Memory B cell (primary cell): ENCODE results near the gene CD160.
"Not testable (repeated sequence)": the region's sequence is repeated elsewhere in the genome, so short reads cannot be mapped to it uniquely, and the experiment has no call there.

ENCODE experiments used
- ATAC-seq: fragments of 150-1000 bp; cut with Tn5 transposase; 2 replicates; pipeline ENCODE4 v1.10.0; 2021; ENCODE audit warnings: low read depth, mild to moderate bottlenecking, moderate library complexity
- DNase-seq, 2 donors: peaks; one replicate each; pipeline ENCODE4 v3.0.0; 2022; ENCODE audit warnings: low spot score in 2 of 2
- H3K27ac Mint-ChIP-seq: one replicate; pipeline ENCODE4 v1.8.0; 2022; ENCODE audit warnings: mild to moderate bottlenecking, moderate library complexity, mixed read lengths
- H3K27me3 Mint-ChIP-seq: one replicate; pipeline ENCODE4 v1.8.0; 2022; ENCODE audit warnings: mixed read lengths
- H3K36me3 Mint-ChIP-seq: one replicate; pipeline ENCODE4 v1.8.0; 2022; ENCODE audit warnings: mild to moderate bottlenecking, mixed read lengths
- H3K4me1 Mint-ChIP-seq: one replicate; pipeline ENCODE4 v1.8.0; 2022; ENCODE audit warnings: mixed read lengths
- H3K4me3 Mint-ChIP-seq: one replicate; pipeline ENCODE4 v1.8.0; 2022; ENCODE audit warnings: mild to moderate bottlenecking, moderate library complexity, mixed read lengths
- H3K9me3 Mint-ChIP-seq: one replicate; pipeline ENCODE4 v1.8.0; 2022; ENCODE audit warnings: mixed read lengths

Gene CD160

DNA sequence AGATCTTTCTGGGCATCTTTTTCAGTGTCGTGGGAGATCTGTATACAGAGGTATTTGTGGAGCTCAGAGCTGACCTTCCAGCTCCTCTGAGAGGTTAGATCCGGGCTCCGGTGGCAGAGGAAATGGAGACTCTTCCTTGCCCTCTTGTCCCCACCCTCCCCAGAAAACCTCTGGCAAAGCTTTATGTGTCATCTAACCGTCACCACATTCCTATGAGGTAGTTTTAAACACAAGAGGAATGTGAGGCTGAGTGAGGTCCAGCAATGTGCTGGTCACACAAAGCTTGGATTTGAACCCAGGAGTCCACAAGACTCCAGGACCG, 1.2 kb downstream of the CD160 start:
- peaks cover 4% of the 10 kb centered on the region for H3K4me1 Mint-ChIP-seq
- no peak for ATAC-seq
- H3K27me3 Mint-ChIP-seq: peaks cover 5% of the 10 kb centered on the region
- H3K4me3 Mint-ChIP-seq: peak overlapping the region; percentile 60
- peak overlapping the region; percentile 8 for H3K27ac Mint-ChIP-seq
- H3K9me3 Mint-ChIP-seq: no peaks in the 10 kb centered on the region
- H3K36me3 Mint-ChIP-seq: no peaks in the 10 kb centered on the region
- no peak for DNase-seq

GRCh38 chr1:145720878-145721671, 1.8 kb downstream of the CD160 start:
- H3K4me1 Mint-ChIP-seq: peaks cover 4% of the 10 kb centered on the region
- no peaks in the 10 kb centered on the region for H3K36me3 Mint-ChIP-seq
- H3K27ac Mint-ChIP-seq: peak overlapping the region; percentile 8
- peak; percentile 76 to 85 for DNase-seq
- peak; percentile 96 for ATAC-seq
- H3K9me3 Mint-ChIP-seq: no peaks in the 10 kb centered on the region
- H3K27me3 Mint-ChIP-seq: peaks cover 5% of the 10 kb centered on the region
- peak overlapping the region; percentile 66 for H3K4me3 Mint-ChIP-seq

DNA sequence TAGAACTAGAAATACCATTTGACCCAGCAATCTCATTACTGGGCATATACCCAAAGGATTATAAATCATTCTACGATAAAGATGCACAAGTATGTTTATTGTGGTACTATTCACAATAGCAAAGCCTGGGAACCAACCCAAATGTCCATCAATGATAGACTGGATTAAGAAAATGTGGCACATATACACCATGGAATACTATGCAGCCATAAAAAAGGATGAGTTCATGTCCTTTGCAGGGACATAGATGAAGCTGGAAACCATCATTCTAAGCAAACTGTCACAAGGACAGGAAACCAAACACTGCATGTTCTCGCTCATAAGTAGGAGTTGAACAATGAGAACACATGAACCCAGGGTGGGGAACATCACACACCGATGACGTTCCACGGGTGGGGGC, 6.9 kb downstream of the CD160 start:
- ATAC-seq, H3K27ac Mint-ChIP-seq, H3K4me1 Mint-ChIP-seq, H3K27me3 Mint-ChIP-seq, H3K4me3 Mint-ChIP-seq, H3K9me3 Mint-ChIP-seq, H3K36me3 Mint-ChIP-seq, DNase-seq: not testable (repeated sequence)

DNA sequence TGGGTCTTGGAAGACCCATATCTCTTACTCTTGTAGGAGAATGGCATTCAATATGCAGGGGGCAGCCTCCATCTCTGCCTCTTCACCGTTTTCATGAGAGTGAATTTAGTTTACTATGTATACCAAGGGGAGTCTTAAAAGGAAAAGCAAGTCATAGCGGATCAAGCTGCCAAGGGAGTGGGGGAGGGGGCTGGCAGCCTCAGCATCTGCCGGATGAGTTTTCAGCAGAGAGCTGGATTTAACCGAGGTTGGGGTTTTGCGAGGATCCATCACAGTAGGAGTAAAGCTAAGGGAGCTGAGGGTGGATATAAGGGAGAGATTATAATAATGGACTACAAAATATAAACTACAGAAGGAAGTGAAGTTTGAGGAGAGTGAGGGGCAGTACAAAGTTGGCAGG, 9.9 kb downstream of the CD160 start:
- H3K36me3 Mint-ChIP-seq: no peaks in the 10 kb centered on the region
- DNase-seq (no peak), ATAC-seq (no peak)
- H3K27ac Mint-ChIP-seq: no peak overlapping the region
- peaks cover 2% of the 10 kb centered on the region for H3K4me1 Mint-ChIP-seq
- no peaks in the 10 kb centered on the region for H3K27me3 Mint-ChIP-seq
- no peaks in the 10 kb centered on the region for H3K9me3 Mint-ChIP-seq
- H3K4me3 Mint-ChIP-seq: no peak overlapping the region

- no peaks in the 10 kb centered on the region for H3K9me3 Mint-ChIP-seq
- H3K27ac Mint-ChIP-seq: no peak overlapping the region
- H3K36me3 Mint-ChIP-seq: no peaks in the 10 kb centered on the region
- H3K4me1 Mint-ChIP-seq: peaks cover 2% of the 10 kb centered on the region
- H3K4me3 Mint-ChIP-seq: no peak overlapping the region
- ATAC-seq (no peak), DNase-seq (no peak)
- H3K27me3 Mint-ChIP-seq: no peaks in the 10 kb centered on the region
Measured at GRCh38 chr1:145729666-145730436, 10.6 kb downstream of the CD160 start.

DNA sequence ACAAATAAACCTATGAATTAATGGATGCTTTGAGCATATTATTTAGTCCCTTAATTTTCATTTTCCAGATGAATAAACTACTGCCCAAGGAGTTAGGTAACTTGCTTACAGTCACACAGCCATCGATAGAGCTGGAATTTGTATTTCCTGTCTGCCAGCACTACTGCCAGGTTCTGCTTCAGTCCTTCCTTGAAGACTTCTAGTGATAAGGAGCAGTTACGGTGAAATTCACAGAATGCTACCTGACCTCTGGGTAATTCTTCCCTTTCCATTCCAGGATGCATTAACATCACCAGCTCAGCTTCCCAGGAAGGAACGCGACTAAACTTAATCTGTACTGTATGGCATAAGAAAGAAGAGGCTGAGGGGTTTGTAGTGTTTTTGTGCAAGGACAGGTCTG, 11.2 kb downstream of the CD160 start:
- Mint-ChIP-seq H3K36me3 (no peaks in the 10 kb centered on the region), H3K4me3 (no peak overlapping the region), H3K9me3 (no peaks in the 10 kb centered on the region), H3K4me1 (peaks cover 2% of the 10 kb centered on the region), H3K27me3 (no peaks in the 10 kb centered on the region), H3K27ac (no peak overlapping the region)
- ATAC-seq (no peak), DNase-seq (no peak)

DNA sequence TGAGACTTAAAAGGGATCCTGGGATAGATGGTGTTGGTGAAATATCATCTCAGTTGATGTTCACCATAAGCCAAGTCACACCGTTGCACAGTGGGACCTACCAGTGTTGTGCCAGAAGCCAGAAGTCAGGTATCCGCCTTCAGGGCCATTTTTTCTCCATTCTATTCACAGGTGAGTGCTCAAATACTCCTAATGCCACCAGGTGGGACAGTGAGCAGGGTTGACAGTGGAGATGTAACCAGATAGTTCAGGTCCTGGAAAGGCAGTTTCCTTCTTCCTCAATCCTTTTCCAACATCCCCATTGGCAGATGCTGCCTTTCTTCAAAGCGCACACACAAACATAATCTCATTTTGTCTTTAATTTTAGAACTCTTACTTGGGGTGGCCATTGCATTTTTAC, 11.6 kb downstream of the CD160 start:
- DNase-seq (no peak), ATAC-seq (no peak)
- no peaks in the 10 kb centered on the region for H3K36me3 Mint-ChIP-seq
- H3K27ac Mint-ChIP-seq: no peak overlapping the region
- no peaks in the 10 kb centered on the region for H3K27me3 Mint-ChIP-seq
- no peak overlapping the region for H3K4me3 Mint-ChIP-seq
- no peaks in the 10 kb centered on the region for H3K9me3 Mint-ChIP-seq
- peaks cover 2% of the 10 kb centered on the region for H3K4me1 Mint-ChIP-seq

DNA sequence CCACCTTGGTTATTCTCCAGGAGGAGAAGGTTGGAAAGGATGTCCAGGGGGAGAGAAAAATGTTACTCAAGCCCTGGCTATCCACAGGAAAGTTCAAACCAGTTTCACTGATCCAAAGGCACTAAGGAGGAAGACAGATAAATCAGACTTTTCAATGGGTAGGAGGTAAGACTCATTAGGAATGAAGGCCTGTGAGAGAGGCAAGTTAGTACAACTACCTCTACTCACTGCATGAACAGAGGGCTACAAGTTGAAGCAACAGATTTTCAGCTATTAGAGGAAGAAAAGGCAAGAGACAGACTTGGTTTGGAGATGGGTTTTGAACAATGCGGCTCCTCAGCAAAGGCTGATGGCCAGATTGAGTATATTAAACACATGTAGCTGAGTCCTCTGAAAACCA, 16.9 kb downstream of the CD160 start:
- Mint-ChIP-seq H3K27me3 (no peaks in the 10 kb centered on the region), H3K27ac (no peak overlapping the region), H3K4me1 (peaks cover 2% of the 10 kb centered on the region), H3K4me3 (no peak overlapping the region), H3K36me3 (peaks cover 2% of the 10 kb centered on the region), H3K9me3 (no peaks in the 10 kb centered on the region)
- ATAC-seq (no peak), DNase-seq (no peak)

DNA sequence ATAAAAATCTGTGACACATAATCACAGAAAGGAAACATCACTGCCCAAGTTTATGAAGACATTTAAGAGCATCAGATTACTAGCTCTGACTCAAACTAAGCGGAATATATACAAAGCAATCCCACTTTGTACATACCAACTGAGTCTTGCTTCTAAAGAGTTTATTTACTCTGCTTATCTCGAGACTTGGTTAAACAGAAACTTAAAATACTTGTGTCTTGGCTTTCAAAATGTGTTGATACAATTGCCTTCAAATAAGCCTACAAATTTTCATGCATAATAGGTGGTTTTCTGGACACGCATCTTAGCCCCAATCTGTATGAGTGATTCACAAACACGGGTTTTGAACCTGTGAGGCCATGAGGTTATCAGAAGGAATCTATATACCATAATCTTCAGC, 21.0 kb downstream of the CD160 start:
- H3K4me1 Mint-ChIP-seq: no peaks in the 10 kb centered on the region
- ATAC-seq: no peak
- H3K27me3 Mint-ChIP-seq: no peaks in the 10 kb centered on the region
- H3K36me3 Mint-ChIP-seq: peaks cover 31% of the 10 kb centered on the region
- H3K9me3 Mint-ChIP-seq: no peaks in the 10 kb centered on the region
- H3K27ac Mint-ChIP-seq: no peak overlapping the region
- H3K4me3 Mint-ChIP-seq: no peak overlapping the region
- DNase-seq: no peak

DNA sequence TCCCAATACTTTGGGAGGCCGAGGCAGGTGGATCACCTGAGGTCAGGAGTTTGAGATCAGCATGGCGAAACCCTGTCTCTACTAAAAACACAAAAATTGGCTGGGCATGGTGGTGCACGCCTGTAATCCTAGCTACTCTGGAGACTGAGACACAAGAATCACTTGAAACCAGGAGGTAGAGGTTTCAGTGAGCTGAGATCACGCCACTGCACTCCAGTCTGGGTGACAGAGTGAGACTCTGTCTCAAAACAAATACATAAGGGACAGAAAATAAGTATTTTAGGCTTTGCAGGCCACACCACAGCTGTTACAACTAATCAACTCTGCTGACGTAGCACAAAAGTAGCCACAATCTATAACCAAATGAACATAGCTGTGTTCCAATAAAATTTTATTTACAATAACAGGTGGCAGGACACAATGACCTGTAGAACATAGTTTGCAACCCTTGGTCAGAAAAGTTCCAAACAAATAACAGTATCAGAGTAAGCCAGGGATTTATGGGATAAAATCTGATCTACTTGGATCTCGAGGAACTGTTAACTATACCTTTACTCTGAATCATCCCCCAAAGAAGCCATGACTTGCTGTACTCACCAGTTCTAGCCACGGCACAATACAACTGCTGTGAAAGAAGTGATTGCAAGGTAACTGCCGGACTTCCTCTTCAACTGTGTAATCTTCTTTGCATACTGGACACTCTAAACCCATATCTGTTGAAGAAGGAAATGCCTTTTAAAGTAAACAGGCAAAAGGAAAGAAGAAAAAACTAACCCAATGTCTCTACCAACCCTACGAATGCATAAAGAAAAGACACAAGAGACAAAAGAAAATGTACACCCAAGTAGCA, 28.3 kb downstream of the CD160 start:
- Mint-ChIP-seq H3K9me3 (no peaks in the 10 kb centered on the region), H3K27ac (no peak overlapping the region), H3K36me3 (peaks cover 45% of the 10 kb centered on the region), H3K27me3 (no peaks in the 10 kb centered on the region), H3K4me1 (peaks cover 4% of the 10 kb centered on the region), H3K4me3 (no peak overlapping the region)
- ATAC-seq: no peak
- no peak for DNase-seq

- Mint-ChIP-seq H3K27ac (no peak overlapping the region), H3K36me3 (peaks cover 33% of the 10 kb centered on the region), H3K4me1 (peaks cover 4% of the 10 kb centered on the region), H3K27me3 (no peaks in the 10 kb centered on the region), H3K9me3 (no peaks in the 10 kb centered on the region), H3K4me3 (no peak overlapping the region)
- DNase-seq (no peak), ATAC-seq (no peak)
Measured at GRCh38 chr1:145750426-145750825, 31.1 kb downstream of the CD160 start.

DNA sequence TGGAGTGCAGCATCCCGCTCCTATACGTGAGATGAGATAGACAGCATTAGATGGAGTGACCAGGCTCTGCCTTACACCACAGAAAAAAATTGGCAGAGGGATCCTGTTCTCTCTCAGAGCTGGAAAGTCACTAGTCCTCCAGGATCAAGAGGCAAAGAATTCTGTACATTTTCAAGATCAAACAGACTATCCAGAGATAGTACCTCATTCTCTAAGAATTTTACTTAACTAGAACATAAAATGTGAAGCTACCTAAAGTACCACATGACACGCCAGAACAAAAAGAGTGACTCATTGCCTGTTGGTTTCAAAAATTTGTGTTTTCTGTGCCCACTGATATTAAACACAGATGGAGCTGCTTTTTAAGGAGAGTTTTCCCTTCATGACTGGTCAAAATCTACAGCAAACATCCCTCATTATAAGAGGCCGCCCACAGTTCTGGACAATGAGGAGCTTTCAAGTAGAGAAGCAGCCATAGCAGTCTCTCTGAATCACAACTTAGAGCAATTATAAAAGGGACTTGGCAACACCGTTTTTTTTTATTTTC, 32.3 kb downstream of the CD160 start:
- no peak overlapping the region for H3K27ac Mint-ChIP-seq
- DNase-seq: no peak
- H3K36me3 Mint-ChIP-seq: peaks cover 33% of the 10 kb centered on the region
- peaks cover 4% of the 10 kb centered on the region for H3K4me1 Mint-ChIP-seq
- no peak overlapping the region for H3K4me3 Mint-ChIP-seq
- no peaks in the 10 kb centered on the region for H3K27me3 Mint-ChIP-seq
- ATAC-seq: no peak
- H3K9me3 Mint-ChIP-seq: no peaks in the 10 kb centered on the region

DNA sequence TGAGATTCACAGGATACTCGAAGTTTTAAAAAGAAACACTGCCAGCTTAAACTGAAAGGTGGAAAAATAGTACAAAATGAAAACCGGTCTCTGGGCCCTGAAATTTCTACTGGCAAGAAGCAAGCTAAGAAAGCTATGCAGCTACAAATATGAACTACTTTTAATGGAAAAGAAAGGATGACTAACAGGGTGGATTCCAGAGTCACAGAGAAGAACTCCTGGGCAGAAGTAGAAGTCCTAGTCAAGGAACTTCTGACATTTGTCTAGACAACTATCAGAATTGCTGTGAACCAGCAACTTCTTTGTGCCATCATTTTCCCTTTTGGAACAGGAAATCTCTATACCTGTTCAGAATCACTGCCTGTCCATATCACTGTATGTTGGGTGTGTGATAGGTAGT, 38.1 kb downstream of the CD160 start:
- ATAC-seq: no peak
- H3K4me1 Mint-ChIP-seq: no peaks in the 10 kb centered on the region
- H3K36me3 Mint-ChIP-seq: peaks cover 38% of the 10 kb centered on the region
- peaks cover 4% of the 10 kb centered on the region for H3K9me3 Mint-ChIP-seq
- H3K4me3 Mint-ChIP-seq: no peak overlapping the region
- no peak for DNase-seq
- no peaks in the 10 kb centered on the region for H3K27me3 Mint-ChIP-seq
- H3K27ac Mint-ChIP-seq: no peak overlapping the region

GRCh38 chr1:145758116-145758515, 38.8 kb downstream of the CD160 start:
- H3K4me1 Mint-ChIP-seq: no peaks in the 10 kb centered on the region
- ATAC-seq (no peak), DNase-seq (no peak)
- no peak overlapping the region for H3K27ac Mint-ChIP-seq
- H3K4me3 Mint-ChIP-seq: no peak overlapping the region
- H3K36me3 Mint-ChIP-seq: peaks cover 38% of the 10 kb centered on the region
- peaks cover 4% of the 10 kb centered on the region for H3K9me3 Mint-ChIP-seq
- H3K27me3 Mint-ChIP-seq: no peaks in the 10 kb centered on the region
